K562 treated with DMSO at 1 percent for 4 hours (cell line): ENCODE results near the gene PIK3C2G. TPM values are rescaled to one million over a fixed set of nuclear protein-coding genes. Genes with fewer than 3 reads are reported as not detected.

ENCODE experiments used
- total RNA-seq: library from RNA; unstranded; fragments of 300-600 nt; gene quantifications from 2 replicates; pipeline ENCODE4 v1.2.3, GENCODE V29; 2022; ENCODE audit not compliant: insufficient read depth

The PIK3C2G gene, protein sequence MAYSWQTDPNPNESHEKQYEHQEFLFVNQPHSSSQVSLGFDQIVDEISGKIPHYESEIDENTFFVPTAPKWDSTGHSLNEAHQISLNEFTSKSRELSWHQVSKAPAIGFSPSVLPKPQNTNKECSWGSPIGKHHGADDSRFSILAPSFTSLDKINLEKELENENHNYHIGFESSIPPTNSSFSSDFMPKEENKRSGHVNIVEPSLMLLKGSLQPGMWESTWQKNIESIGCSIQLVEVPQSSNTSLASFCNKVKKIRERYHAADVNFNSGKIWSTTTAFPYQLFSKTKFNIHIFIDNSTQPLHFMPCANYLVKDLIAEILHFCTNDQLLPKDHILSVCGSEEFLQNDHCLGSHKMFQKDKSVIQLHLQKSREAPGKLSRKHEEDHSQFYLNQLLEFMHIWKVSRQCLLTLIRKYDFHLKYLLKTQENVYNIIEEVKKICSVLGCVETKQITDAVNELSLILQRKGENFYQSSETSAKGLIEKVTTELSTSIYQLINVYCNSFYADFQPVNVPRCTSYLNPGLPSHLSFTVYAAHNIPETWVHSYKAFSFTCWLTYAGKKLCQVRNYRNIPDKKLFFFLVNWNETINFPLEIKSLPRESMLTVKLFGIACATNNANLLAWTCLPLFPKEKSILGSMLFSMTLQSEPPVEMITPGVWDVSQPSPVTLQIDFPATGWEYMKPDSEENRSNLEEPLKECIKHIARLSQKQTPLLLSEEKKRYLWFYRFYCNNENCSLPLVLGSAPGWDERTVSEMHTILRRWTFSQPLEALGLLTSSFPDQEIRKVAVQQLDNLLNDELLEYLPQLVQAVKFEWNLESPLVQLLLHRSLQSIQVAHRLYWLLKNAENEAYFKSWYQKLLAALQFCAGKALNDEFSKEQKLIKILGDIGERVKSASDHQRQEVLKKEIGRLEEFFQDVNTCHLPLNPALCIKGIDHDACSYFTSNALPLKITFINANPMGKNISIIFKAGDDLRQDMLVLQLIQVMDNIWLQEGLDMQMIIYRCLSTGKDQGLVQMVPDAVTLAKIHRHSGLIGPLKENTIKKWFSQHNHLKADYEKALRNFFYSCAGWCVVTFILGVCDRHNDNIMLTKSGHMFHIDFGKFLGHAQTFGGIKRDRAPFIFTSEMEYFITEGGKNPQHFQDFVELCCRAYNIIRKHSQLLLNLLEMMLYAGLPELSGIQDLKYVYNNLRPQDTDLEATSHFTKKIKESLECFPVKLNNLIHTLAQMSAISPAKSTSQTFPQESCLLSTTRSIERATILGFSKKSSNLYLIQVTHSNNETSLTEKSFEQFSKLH (N-terminal part only)
- total RNA-seq, result not detected in 2 replicates

DNA sequence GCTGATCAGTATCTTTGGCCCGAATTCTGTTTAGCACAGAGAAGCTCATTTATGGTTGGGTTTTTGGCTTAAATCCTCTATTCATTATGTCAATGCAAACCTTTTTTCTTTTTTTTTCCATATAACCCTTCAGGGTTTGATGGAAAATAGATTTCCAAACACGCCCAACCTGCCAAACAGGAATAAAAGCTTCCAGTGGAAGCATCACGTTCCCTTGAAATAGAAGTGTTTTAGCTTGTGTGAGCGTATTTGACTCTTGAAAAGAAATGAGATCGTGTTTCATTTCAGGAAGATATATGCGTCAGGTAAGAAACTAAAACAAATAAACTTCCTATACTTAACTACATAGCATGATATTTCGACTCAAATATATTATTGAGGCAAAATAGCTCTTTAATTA, at the start of gene PIK3C2G:
Gene PIK3C2G (plus strand): TSS at position 246 of the 400 bp plus-strand sequence. CDS start 20,564 bp downstream, outside the sequence.

Other genes with a start within 250 kb of the PIK3C2G start
- not detected in 2 replicates for gene RERGL, start 171.3 kb upstream of the PIK3C2G start, total RNA-seq